HepG2 (cell line): ENCODE results near the gene SAMD14. TPM values are rescaled to one million over a fixed set of nuclear protein-coding genes. Genes with fewer than 3 reads are reported as not detected.

Experiments
- AGO1 ChIP-seq: fragments of 200-400 bp; formaldehyde crosslinking; IDR thresholded peaks from 2 replicates; pipeline ENCODE4 v1.6.1; 2017; ENCODE audit warnings: mild to moderate bottlenecking, low read depth, low read length, moderate library complexity; ENCODE audit not compliant: poor library complexity, severe bottlenecking
- ARNT2 ChIP-seq: sonication (generic); formaldehyde crosslinking; IDR thresholded peaks from 2 replicates; pipeline ENCODE4 v1.8.0; 2022; ENCODE audit warnings: mild to moderate bottlenecking, low read depth, missing genetic modification reagents, moderate library complexity
- ATF7 ChIP-seq, 2 experiments: fragments of 450-650 bp in 1 of 2; sonication (generic) in 1 of 2; formaldehyde crosslinking in 1 of 2; IDR thresholded peaks; 2 replicates each; pipeline versions ENCODE4 v1.4.0 to v1.6.1; 2016 to 2020; ENCODE audit warnings: antibody characterized with exemption in 1 of 2, mild to moderate bottlenecking in 1 of 2, missing genetic modification reagents in 1 of 2
- BORCS8-MEF2B ChIP-seq: sonication (generic); formaldehyde crosslinking; IDR thresholded peaks from 2 replicates; pipeline ENCODE4 v1.8.0; 2022; ENCODE audit warnings: mild to moderate bottlenecking, missing genetic modification reagents
- GABPB1 ChIP-seq: IDR thresholded peaks from 2 replicates; pipeline ENCODE4 v1.6.1; 2016; ENCODE audit warnings: mild to moderate bottlenecking, missing genetic modification reagents, moderate library complexity, missing compliant biosample characterization
- HNF4A ChIP-seq: sonication (generic); formaldehyde crosslinking; IDR thresholded peaks from 2 replicates; pipeline ENCODE4 v1.4.0; 2020; ENCODE audit warnings: missing genetic modification reagents
- PLRG1 ChIP-seq: fragments of 450-650 bp; conservative IDR thresholded peaks from 2 replicates; pipeline ENCODE4 v1.6.1; 2016
- RBM22 ChIP-seq: fragments of 200-400 bp; formaldehyde crosslinking; optimal IDR thresholded peaks from 2 replicates; pipeline ENCODE3; 2017; ENCODE audit warnings: mild to moderate bottlenecking, low read length, moderate library complexity
- REL ChIP-seq: sonication (generic); formaldehyde crosslinking; conservative IDR thresholded peaks from 2 replicates; pipeline ENCODE4 v1.8.0; 2022; ENCODE audit warnings: mild to moderate bottlenecking, missing genetic modification reagents, moderate library complexity
- RFX1 ChIP-seq: fragments of 450-650 bp; IDR thresholded peaks from 2 replicates; pipeline ENCODE4 v1.6.1; 2017
- SAP130 ChIP-seq: IDR thresholded peaks from 2 replicates; pipeline ENCODE4 v1.6.1; 2016; ENCODE audit warnings: low read depth
- XRCC5 ChIP-seq: fragments of 200-400 bp; formaldehyde crosslinking; optimal IDR thresholded peaks from 2 replicates; pipeline ENCODE3; 2017; ENCODE audit warnings: mild to moderate bottlenecking, low read length
- ZC3H13 ChIP-seq: sonication (generic); formaldehyde crosslinking; IDR thresholded peaks from 2 replicates; pipeline ENCODE4 v1.8.1; 2023; ENCODE audit warnings: mild to moderate bottlenecking, missing genetic modification reagents, moderate library complexity
- ZNF12 ChIP-seq: sonication (generic); formaldehyde crosslinking; IDR thresholded peaks from 2 replicates; pipeline ENCODE4 v1.5.0; 2020; ENCODE audit warnings: missing genetic modification reagents
- ZNF143 ChIP-seq: sonication (generic); formaldehyde crosslinking; IDR thresholded peaks from 2 replicates; pipeline ENCODE4 v1.4.0; 2020; ENCODE audit warnings: missing genetic modification reagents
- ZNF317 ChIP-seq: sonication (generic); formaldehyde crosslinking; IDR thresholded peaks from 2 replicates; pipeline ENCODE4 v1.5.0; 2020; ENCODE audit warnings: mild to moderate bottlenecking, missing genetic modification reagents
- ZNF343 ChIP-seq: sonication (generic); formaldehyde crosslinking; IDR thresholded peaks from 2 replicates; pipeline ENCODE4 v1.4.0; 2020; ENCODE audit warnings: mild to moderate bottlenecking, missing genetic modification reagents
- ZNF383 ChIP-seq: sonication (generic); formaldehyde crosslinking; IDR thresholded peaks from 2 replicates; pipeline ENCODE4 v1.4.0; 2020; ENCODE audit warnings: missing genetic modification reagents, mild to moderate bottlenecking, borderline replicate concordance
- ZNF501 ChIP-seq: sonication (generic); formaldehyde crosslinking; IDR thresholded peaks from 2 replicates; pipeline ENCODE4 v1.5.1; 2020; ENCODE audit warnings: mild to moderate bottlenecking, moderate library complexity, missing genetic modification reagents
- ZNF547 ChIP-seq: sonication (generic); formaldehyde crosslinking; IDR thresholded peaks from 2 replicates; pipeline ENCODE4 v1.5.1; 2020; ENCODE audit warnings: mild to moderate bottlenecking, missing genetic modification reagents
- ZNF788 ChIP-seq: sonication (generic); formaldehyde crosslinking; IDR thresholded peaks from 2 replicates; pipeline ENCODE4 v1.5.0; 2020; ENCODE audit warnings: mild to moderate bottlenecking, missing genetic modification reagents, borderline replicate concordance
- polyA plus RNA-seq, 8 experiments: library from polyadenylated mRNA; depleted of rRNA in 3 of 8; stranded (reverse) in 7 of 8; unstranded in 1 of 8; fragments of >200 nt; fragmentation: Illumina TruSeq in 4 of 8; extraction: Trizol in 4 of 8; gene quantifications; 2 replicates each; pipeline versions ENCODE4 v1.2.1 to v1.2.3, GENCODE V29; 2011 to 2016; ENCODE audit warnings: low read depth in 4 of 8, missing spikeins in 1 of 8, mixed read lengths in 1 of 8; ENCODE audit not compliant: insufficient read depth in 1 of 8
- total RNA-seq, 5 experiments: library from RNA; depleted of rRNA; stranded (reverse); fragments of >200 nt; fragmentation: Illumina TruSeq; extraction: Trizol; gene quantifications; 2 replicates each; pipeline ENCODE4 v1.2.3, GENCODE V29; 2016; ENCODE audit warnings: low read depth in 1 of 5
- TF ChIP-seq, protein P1 (sequence below): sonication (generic); formaldehyde crosslinking; IDR thresholded peaks from 2 replicates; pipeline ENCODE4 v1.8.0; 2022; ENCODE audit warnings: mild to moderate bottlenecking, missing genetic modification reagents, moderate library complexity
- TF ChIP-seq, protein P2 (sequence below): sonication (generic); formaldehyde crosslinking; IDR thresholded peaks from 2 replicates; pipeline ENCODE4 v1.4.0; 2020; ENCODE audit warnings: missing genetic modification reagents, low read depth, mild to moderate bottlenecking, borderline replicate concordance
- TF ChIP-seq, protein P3 (sequence below): sonication (generic); formaldehyde crosslinking; conservative IDR thresholded peaks from 2 replicates; pipeline ENCODE4 v1.8.0; 2022; ENCODE audit warnings: mild to moderate bottlenecking, moderate library complexity, missing genetic modification reagents

SAMD14 gene
- total and polyA plus RNA-seq, 2 of the 13 experiments (the other 11 are each of a cell fraction or from before 2014, with no cell fraction given): 0.07 to 0.22 TPM

DNA sequence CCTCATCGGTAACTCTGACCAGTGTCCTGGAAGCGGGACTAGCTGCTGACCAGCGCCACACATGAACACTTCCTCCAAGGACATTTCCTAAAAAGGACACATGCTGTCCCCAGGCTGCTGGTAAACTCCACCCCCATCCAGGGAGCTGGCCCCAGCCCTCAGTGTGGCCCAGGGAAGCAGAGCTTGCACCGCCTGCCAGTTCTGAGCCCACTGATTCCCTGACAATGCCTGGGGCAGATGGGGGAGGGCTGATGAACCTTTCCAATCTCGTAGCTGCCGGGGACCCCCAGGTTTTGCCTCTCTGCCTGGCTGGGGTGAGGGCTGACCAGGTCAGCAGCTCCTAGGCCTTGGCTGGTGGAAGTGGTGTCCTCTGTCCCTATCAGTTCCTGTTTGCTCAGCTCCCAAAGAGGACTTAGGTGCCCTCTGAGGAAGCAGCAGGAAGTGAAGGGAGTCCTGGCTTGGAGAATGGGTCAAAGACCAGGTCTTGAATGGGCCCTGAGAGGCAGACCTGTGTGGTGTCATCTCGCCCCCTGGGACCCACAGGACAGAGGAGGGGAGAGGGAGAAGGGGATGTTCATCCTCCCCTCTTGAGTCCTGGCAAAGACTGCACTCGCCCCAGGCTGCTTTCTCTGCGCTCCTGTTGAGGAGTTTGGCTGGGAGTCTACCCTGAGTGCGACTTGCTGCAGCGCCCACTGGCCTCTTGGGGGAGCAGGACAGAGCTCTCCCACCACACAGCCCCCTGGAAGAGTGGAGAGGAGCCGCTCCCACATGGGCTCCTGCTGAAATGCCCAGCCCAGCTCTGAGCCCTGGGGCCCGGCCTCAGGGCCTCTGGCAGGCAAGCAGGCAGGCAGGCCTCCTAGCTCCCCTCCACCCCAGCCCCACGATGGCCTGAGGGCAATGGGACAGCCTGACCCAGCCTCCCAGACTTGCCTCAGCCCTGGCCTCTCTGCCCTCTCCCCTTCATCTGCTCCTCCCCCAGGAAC is 18.0 kb downstream of the SAMD14 start (continued):
- TF ChIP-seq ZNF143 (0 out of 2 replicates have a peak, but pooled peaks have one; percentile 11), ZNF317 (CRISPR knock-in tag) (no peak), RBM22 (peak; percentile 87), PLRG1 (no peak), XRCC5 (peak; percentile 65), ATF7 (IDR thresholded peaks at IDR 0.05) (no peak), ATF7 (CRISPR knock-in tag; IDR thresholded peaks at IDR 0.05) (0 out of 2 replicates have a peak, but pooled peaks have one; percentile 25), REL (0 out of 2 replicates have a peak, but pooled peaks have one; percentile 72), SAP130 (CRISPR knock-in tag) (peak; percentile 45; the same call in 1 of the 2 replicates), ZNF12 (CRISPR knock-in tag) (no peak), RFX1 (no peak), HNF4A (CRISPR knock-in tag) (peak; percentile 37; the same call in 1 of the 2 replicates), ZNF343 (0 out of 2 replicates have a peak, but pooled peaks have one; percentile 54), ZC3H13 (CRISPR knock-in tag) (peak; percentile 65; the same call in 1 of the 2 replicates), ZNF547 (CRISPR knock-in tag) (peak; percentile 67; the same call in 1 of the 2 replicates), ARNT2 (CRISPR knock-in tag) (peak; percentile 50; the same call in 1 of the 2 replicates), ZNF788 (CRISPR knock-in tag) (peak; percentile 78; the same call in 1 of the 2 replicates), ZNF501 (0 out of 2 replicates have a peak, but pooled peaks have one; percentile 40), GABPB1 (CRISPR knock-in tag) (peak; percentile 24; the same call in 1 of the 2 replicates), AGO1 (peak; percentile 52), BORCS8-MEF2B (0 out of 2 replicates have a peak, but pooled peaks have one; percentile 12), ZNF383 (CRISPR knock-in tag) (0 out of 2 replicates have a peak, but pooled peaks have one; percentile 21)
- TF ChIP-seq, protein P1, sequence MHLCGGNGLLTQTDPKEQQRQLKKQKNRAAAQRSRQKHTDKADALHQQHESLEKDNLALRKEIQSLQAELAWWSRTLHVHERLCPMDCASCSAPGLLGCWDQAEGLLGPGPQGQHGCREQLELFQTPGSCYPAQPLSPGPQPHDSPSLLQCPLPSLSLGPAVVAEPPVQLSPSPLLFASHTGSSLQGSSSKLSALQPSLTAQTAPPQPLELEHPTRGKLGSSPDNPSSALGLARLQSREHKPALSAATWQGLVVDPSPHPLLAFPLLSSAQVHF (CRISPR knock-in tag): 0 out of 2 replicates have a peak, but pooled peaks have one; percentile 23
- TF ChIP-seq, protein P2, sequence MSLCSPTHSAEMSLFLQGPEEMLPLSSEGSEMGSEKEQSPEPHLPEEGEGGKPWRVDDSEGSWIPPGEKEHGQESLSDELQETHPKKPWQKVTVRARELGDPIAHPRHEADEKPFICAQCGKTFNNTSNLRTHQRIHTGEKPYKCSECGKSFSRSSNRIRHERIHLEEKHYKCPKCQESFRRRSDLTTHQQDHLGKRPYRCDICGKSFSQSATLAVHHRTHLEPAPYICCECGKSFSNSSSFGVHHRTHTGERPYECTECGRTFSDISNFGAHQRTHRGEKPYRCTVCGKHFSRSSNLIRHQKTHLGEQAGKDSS (CRISPR knock-in tag): peak; percentile 31; the same call in 1 of the 2 replicates
- TF ChIP-seq, protein P3, sequence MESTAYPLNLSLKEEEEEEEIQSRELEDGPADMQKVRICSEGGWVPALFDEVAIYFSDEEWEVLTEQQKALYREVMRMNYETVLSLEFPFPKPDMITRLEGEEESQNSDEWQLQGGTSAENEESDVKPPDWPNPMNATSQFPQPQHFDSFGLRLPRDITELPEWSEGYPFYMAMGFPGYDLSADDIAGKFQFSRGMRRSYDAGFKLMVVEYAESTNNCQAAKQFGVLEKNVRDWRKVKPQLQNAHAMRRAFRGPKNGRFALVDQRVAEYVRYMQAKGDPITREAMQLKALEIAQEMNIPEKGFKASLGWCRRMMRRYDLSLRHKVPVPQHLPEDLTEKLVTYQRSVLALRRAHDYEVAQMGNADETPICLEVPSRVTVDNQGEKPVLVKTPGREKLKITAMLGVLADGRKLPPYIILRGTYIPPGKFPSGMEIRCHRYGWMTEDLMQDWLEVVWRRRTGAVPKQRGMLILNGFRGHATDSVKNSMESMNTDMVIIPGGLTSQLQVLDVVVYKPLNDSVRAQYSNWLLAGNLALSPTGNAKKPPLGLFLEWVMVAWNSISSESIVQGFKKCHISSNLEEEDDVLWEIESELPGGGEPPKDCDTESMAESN (CRISPR knock-in tag): 0 out of 2 replicates have a peak, but pooled peaks have one; percentile 53
